H9 (cell line): ENCODE results near the gene WDR53. TPM values are rescaled to one million over a fixed set of nuclear protein-coding genes. Genes with fewer than 3 reads are reported as not detected.

Source experiments
- DNase-seq: peaks from one replicate; pipeline ENCODE4 v3.0.0-alpha.2; 2017
- H2AFZ ChIP-seq: one replicate; pipeline ENCODE4 v1.6.1; 2013; ENCODE audit warnings: mild to moderate bottlenecking, low read length, control low read depth, moderate library complexity
- H2AK5ac ChIP-seq: 2 replicates; pipeline ENCODE4 v1.6.1; 2013; ENCODE audit warnings: low read length, control low read depth, mixed read lengths; ENCODE audit not compliant: insufficient read length
- H2BK120ac ChIP-seq: one replicate; pipeline ENCODE4 v1.6.1; 2013; ENCODE audit warnings: low read depth, mild to moderate bottlenecking, low read length, control low read depth, inconsistent platforms; ENCODE audit not compliant: poor library complexity, severe bottlenecking
- H2BK12ac ChIP-seq: 2 replicates; pipeline ENCODE4 v1.6.1; 2013; ENCODE audit warnings: low read length, control low read depth, mixed read lengths, low read depth; ENCODE audit not compliant: insufficient read length
- H2BK15ac ChIP-seq: 2 replicates; pipeline ENCODE4 v1.6.1; 2013; ENCODE audit warnings: low read depth, low read length, control low read depth
- H2BK20ac ChIP-seq: one replicate; pipeline ENCODE4 v1.6.1; 2013; ENCODE audit warnings: low read depth, mild to moderate bottlenecking, low read length, control low read depth, inconsistent platforms; ENCODE audit not compliant: poor library complexity, severe bottlenecking
- H2BK5ac ChIP-seq: 2 replicates; pipeline ENCODE4 v1.6.1; 2013; ENCODE audit warnings: low read length, control low read depth, mixed read lengths; ENCODE audit not compliant: insufficient read length
- H3K14ac ChIP-seq: 2 replicates; pipeline ENCODE4 v1.6.1; 2013; ENCODE audit warnings: low read length, control low read depth; ENCODE audit not compliant: insufficient read depth
- H3K18ac ChIP-seq: 2 replicates; pipeline ENCODE4 v1.6.1; 2013; ENCODE audit warnings: low read depth, mild to moderate bottlenecking, mixed read lengths, low read length, control low read depth; ENCODE audit not compliant: insufficient read length
- H3K23ac ChIP-seq: 2 replicates; pipeline ENCODE4 v1.6.1; 2013; ENCODE audit warnings: low read length, control low read depth, mixed read lengths, low read depth; ENCODE audit not compliant: insufficient read length
- H3K23me2 ChIP-seq: 2 replicates; pipeline ENCODE4 v1.6.1; 2013; ENCODE audit warnings: low read depth, mild to moderate bottlenecking, mixed read lengths, low read length, control low read depth; ENCODE audit not compliant: insufficient read length, poor library complexity, severe bottlenecking
- H3K27ac ChIP-seq: 2 replicates; pipeline ENCODE4 v1.5.1; 2013; ENCODE audit warnings: low read length, control low read depth, mixed read lengths, low read depth; ENCODE audit not compliant: insufficient read length
- H3K27me3 ChIP-seq: 2 replicates; pipeline ENCODE4 v1.6.1; 2013; ENCODE audit warnings: low read length, control low read depth, inconsistent platforms; ENCODE audit not compliant: insufficient read depth
- H3K4ac ChIP-seq: 2 replicates; pipeline ENCODE4 v1.6.1; 2013; ENCODE audit warnings: low read depth, mild to moderate bottlenecking, control low read depth, inconsistent platforms, low read length, moderate library complexity
- H3K4me1 ChIP-seq: 2 replicates; pipeline ENCODE4 v1.6.1; 2013; ENCODE audit warnings: low read length, control low read depth, inconsistent platforms; ENCODE audit not compliant: insufficient read depth
- H3K4me2 ChIP-seq: 2 replicates; pipeline ENCODE4 v1.6.1; 2013; ENCODE audit warnings: low read length, control low read depth, mixed read lengths; ENCODE audit not compliant: insufficient read length, insufficient read depth
- H3K56ac ChIP-seq: 2 replicates; pipeline ENCODE4 v1.6.1; 2013; ENCODE audit warnings: low read depth, mild to moderate bottlenecking, mixed read lengths, low read length, control low read depth; ENCODE audit not compliant: insufficient read length
- H3K79me1 ChIP-seq: 2 replicates; pipeline ENCODE4 v1.6.1; 2013; ENCODE audit warnings: low read depth, mild to moderate bottlenecking, moderate library complexity, low read length, control low read depth, inconsistent platforms; ENCODE audit not compliant: insufficient read depth, poor library complexity, severe bottlenecking
- H3K79me2 ChIP-seq: 2 replicates; pipeline ENCODE4 v1.6.1; 2013; ENCODE audit warnings: low read length, control low read depth, inconsistent platforms; ENCODE audit not compliant: insufficient read depth
- H3K9ac ChIP-seq: 2 replicates; pipeline ENCODE4 v1.6.1; 2013; ENCODE audit warnings: low read length, control low read depth, mixed read lengths; ENCODE audit not compliant: insufficient read length; ENCODE audit errors: extremely low read depth
- H3K9me3 ChIP-seq: one replicate; pipeline ENCODE4 v1.6.1; 2013; ENCODE audit warnings: low read depth, low read length, inconsistent platforms; ENCODE audit not compliant: control insufficient read depth
- H3T11ph ChIP-seq: one replicate; pipeline ENCODE4 v1.6.1; 2013; ENCODE audit warnings: mild to moderate bottlenecking, low read length, control low read depth, inconsistent platforms
- H4K20me1 ChIP-seq: one replicate; pipeline ENCODE4 v1.6.1; 2013; ENCODE audit not compliant: control insufficient read depth, insufficient read length, insufficient read depth
- H4K5ac ChIP-seq: 2 replicates; pipeline ENCODE4 v1.6.1; 2013; ENCODE audit warnings: low read depth, mild to moderate bottlenecking, mixed read lengths, low read length, control low read depth; ENCODE audit not compliant: insufficient read length
- H4K8ac ChIP-seq: replicated peaks from 2 replicates; pipeline ENCODE4 v1.6.1; 2013; ENCODE audit warnings: low read length, control low read depth, mixed read lengths, low read depth; ENCODE audit not compliant: insufficient read length
- H4K91ac ChIP-seq: 2 replicates; pipeline ENCODE4 v1.6.1; 2013; ENCODE audit warnings: low read depth, mild to moderate bottlenecking, moderate library complexity, mixed read lengths, low read length, control low read depth; ENCODE audit not compliant: insufficient read length
- H3K27ac Mint-ChIP-seq, 3 experiments: 2 replicates in 2 of 3; 3 replicates in 1 of 3; pipeline ENCODE4 v1.8.0; 2020 to 2021; ENCODE audit warnings: mixed read lengths in 3 of 3, mild to moderate bottlenecking in 1 of 3, moderate library complexity in 1 of 3
- H3K27me3 Mint-ChIP-seq: 2 replicates; pipeline ENCODE4 v1.8.0; 2021; ENCODE audit warnings: low read depth, mild to moderate bottlenecking, moderate library complexity, mixed read lengths
- H3K36me3 Mint-ChIP-seq, 3 experiments: 2 replicates in 2 of 3; 3 replicates in 1 of 3; pipeline ENCODE4 v1.8.0; 2020 to 2021; ENCODE audit warnings: low read depth in 3 of 3, mixed read lengths in 3 of 3; ENCODE audit not compliant: insufficient read depth in 1 of 3
- H3K4me1 Mint-ChIP-seq, 2 experiments: 2 replicates each; pipeline ENCODE4 v1.8.0; 2020; ENCODE audit warnings: mixed read lengths in 2 of 2
- H3K4me3 Mint-ChIP-seq, 2 experiments: 2 replicates in 1 of 2; 3 replicates in 1 of 2; pipeline ENCODE4 v1.8.0; 2020 to 2021; ENCODE audit warnings: mild to moderate bottlenecking in 2 of 2, mixed read lengths in 2 of 2, moderate library complexity in 1 of 2
- H3K9me3 Mint-ChIP-seq, 2 experiments: 2 replicates in 1 of 2; 3 replicates in 1 of 2; pipeline ENCODE4 v1.8.0; 2020; ENCODE audit warnings: mild to moderate bottlenecking in 2 of 2, mixed read lengths in 2 of 2, moderate library complexity in 1 of 2
- WGBS: extraction: QIAGEN DNeasy Blood & Tissue Kit; methylation state at CpG from one replicate; pipeline ENCODE4 v1.1.7; 2013; ENCODE audit warnings: missing lambda C conversion rate, low lambda C conversion rate, mixed read lengths; ENCODE audit not compliant: insufficient read length; ENCODE audit errors: extremely low coverage; 5-methylcytosine and 5-hydroxymethylcytosine counted together
- total RNA-seq: library from RNA; stranded (reverse); gene quantifications from 2 replicates; pipeline ENCODE4 v1.2.1, GENCODE V29; 2021
- TF ChIP-seq, protein P1 (sequence below): fragments of 200-600 bp; sonication (generic); conservative IDR thresholded peaks from 3 replicates; pipeline ENCODE4 v1.8.0; 2021; ENCODE audit warnings: antibody characterized with exemption, mild to moderate bottlenecking

The WDR53 gene
- total RNA-seq, 1 experiment from 2014 or later, result 21.2 TPM

DNA sequence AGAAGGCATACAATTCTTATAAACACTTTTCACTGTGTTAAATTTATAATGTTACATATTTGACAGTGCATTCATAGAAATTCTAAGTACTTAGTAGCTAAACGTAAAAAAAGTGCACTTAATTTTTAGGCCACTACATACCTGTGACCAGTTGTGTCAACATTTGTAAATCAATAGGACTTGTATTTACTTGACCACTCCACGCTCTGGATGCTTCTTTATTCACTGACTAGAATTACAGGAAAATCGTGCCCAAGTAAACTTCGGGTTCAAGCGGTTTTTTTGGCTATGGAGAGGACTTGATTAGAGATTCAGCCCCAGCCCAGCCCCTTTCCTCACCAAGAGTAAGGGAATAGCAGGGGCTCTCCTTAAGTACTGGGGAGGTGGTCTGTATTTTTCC, 21.8 kb downstream of the WDR53 start:
- Histone ChIP-seq H3K23ac (no peak overlapping the region), H3K9me3 (no peaks in the 10 kb centered on the region), H2BK12ac (no peak overlapping the region), H3K9ac (no peak overlapping the region), H3K27ac (no peak overlapping the region), H2AFZ (no peak overlapping the region), H2BK15ac (no peak overlapping the region), H3T11ph (no peak overlapping the region), H3K14ac (no peak overlapping the region), H3K23me2 (no peaks in the 10 kb centered on the region), H2BK5ac (no peak overlapping the region), H2BK20ac (no peak overlapping the region), H3K18ac (no peak overlapping the region), H4K5ac (no peak overlapping the region), H3K79me1 (no peaks in the 10 kb centered on the region), H3K56ac (no peak overlapping the region), H4K8ac (no peak overlapping the region), H3K27me3 (no peaks in the 10 kb centered on the region), H2AK5ac (no peak overlapping the region), H4K91ac (no peak overlapping the region), H3K4me2 (no peak overlapping the region), H3K4ac (no peak overlapping the region), H2BK120ac (no peak overlapping the region), H3K4me1 (no peaks in the 10 kb centered on the region), H3K79me2 (no peaks in the 10 kb centered on the region), H4K20me1 (no peaks in the 10 kb centered on the region)
- Mint-ChIP-seq H3K27ac (no peak overlapping the region), H3K27me3 (peaks cover 9% of the 10 kb centered on the region), H3K4me1 (no peaks in the 10 kb centered on the region), H3K9me3 (peaks cover 46 to 51% of the 10 kb centered on the region in 2 experiments), H3K4me3 (no peak overlapping the region), H3K36me3 (peaks cover 13 to 24% (median 19%) of the 10 kb centered on the region in 3 experiments)
- TF ChIP-seq, protein P1, sequence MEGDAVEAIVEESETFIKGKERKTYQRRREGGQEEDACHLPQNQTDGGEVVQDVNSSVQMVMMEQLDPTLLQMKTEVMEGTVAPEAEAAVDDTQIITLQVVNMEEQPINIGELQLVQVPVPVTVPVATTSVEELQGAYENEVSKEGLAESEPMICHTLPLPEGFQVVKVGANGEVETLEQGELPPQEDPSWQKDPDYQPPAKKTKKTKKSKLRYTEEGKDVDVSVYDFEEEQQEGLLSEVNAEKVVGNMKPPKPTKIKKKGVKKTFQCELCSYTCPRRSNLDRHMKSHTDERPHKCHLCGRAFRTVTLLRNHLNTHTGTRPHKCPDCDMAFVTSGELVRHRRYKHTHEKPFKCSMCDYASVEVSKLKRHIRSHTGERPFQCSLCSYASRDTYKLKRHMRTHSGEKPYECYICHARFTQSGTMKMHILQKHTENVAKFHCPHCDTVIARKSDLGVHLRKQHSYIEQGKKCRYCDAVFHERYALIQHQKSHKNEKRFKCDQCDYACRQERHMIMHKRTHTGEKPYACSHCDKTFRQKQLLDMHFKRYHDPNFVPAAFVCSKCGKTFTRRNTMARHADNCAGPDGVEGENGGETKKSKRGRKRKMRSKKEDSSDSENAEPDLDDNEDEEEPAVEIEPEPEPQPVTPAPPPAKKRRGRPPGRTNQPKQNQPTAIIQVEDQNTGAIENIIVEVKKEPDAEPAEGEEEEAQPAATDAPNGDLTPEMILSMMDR, result no peak
- DNase-seq, result no peak
- WGBS, result no CpG with 5 or more reads among the region's 5 CpGs
